WTC11 (cell line): ENCODE data around the gene VPS18. TPM values are rescaled to one million over a fixed set of nuclear protein-coding genes. Genes with fewer than 3 reads are reported as not detected.
A peak's percentile ranks its signal among the peaks of the same experiment; 100 is the strongest.

Experiments
- ATF1 ChIP-seq: sonication (generic); formaldehyde crosslinking; IDR thresholded peaks from 2 replicates; pipeline ENCODE4 v1.8.1; 2023; ENCODE audit warnings: mild to moderate bottlenecking, moderate library complexity, missing genetic modification reagents
- FOXP1 ChIP-seq: sonication (generic); formaldehyde crosslinking; IDR thresholded peaks from 2 replicates; pipeline ENCODE4 v1.8.0; 2022; ENCODE audit warnings: missing genetic modification reagents, mild to moderate bottlenecking, moderate library complexity, borderline replicate concordance
- GABPB1 ChIP-seq: sonication (generic); formaldehyde crosslinking; IDR thresholded peaks from 2 replicates; pipeline ENCODE4 v1.8.1; 2023; ENCODE audit warnings: mild to moderate bottlenecking, missing genetic modification reagents
- JAZF1 ChIP-seq: fragments of 250-450 bp; sonication (Bioruptor Pico); IDR thresholded peaks from 2 replicates; pipeline ENCODE4 v1.9.0; 2021; ENCODE audit warnings: moderate library complexity, mild to moderate bottlenecking, inconsistent platforms
- NFATC4 ChIP-seq: fragments of 250-450 bp; sonication (Bioruptor Pico); IDR thresholded peaks from 2 replicates; pipeline ENCODE4 v1.9.0; 2021; ENCODE audit warnings: mild to moderate bottlenecking
- NFE2L1 ChIP-seq: sonication (generic); formaldehyde crosslinking; IDR thresholded peaks from 2 replicates; pipeline ENCODE4 v1.8.1; 2023; ENCODE audit warnings: missing genetic modification reagents
- NR1H2 ChIP-seq: sonication (generic); formaldehyde crosslinking; IDR thresholded peaks from 2 replicates; pipeline ENCODE4 v1.9.0; 2021; ENCODE audit warnings: mild to moderate bottlenecking, moderate library complexity, missing genetic modification reagents
- NR3C1 ChIP-seq: sonication (generic); formaldehyde crosslinking; conservative IDR thresholded peaks from 2 replicates; pipeline ENCODE4 v1.8.1; 2023; ENCODE audit warnings: low read depth, mild to moderate bottlenecking, missing genetic modification reagents
- RORB ChIP-seq: fragments of 250-450 bp; sonication (Bioruptor Pico); IDR thresholded peaks from 2 replicates; pipeline ENCODE4 v1.9.0; 2021; ENCODE audit warnings: mild to moderate bottlenecking
- SOX15 ChIP-seq: fragments of 250-450 bp; sonication (Bioruptor Pico); IDR thresholded peaks from 2 replicates; pipeline ENCODE4 v1.9.0; 2021; ENCODE audit warnings: mild to moderate bottlenecking
- SP1 ChIP-seq: sonication (generic); formaldehyde crosslinking; conservative IDR thresholded peaks from 2 replicates; pipeline ENCODE4 v1.8.1; 2022; ENCODE audit warnings: missing genetic modification reagents
- TCF7 ChIP-seq: sonication (generic); formaldehyde crosslinking; IDR thresholded peaks from 2 replicates; pipeline ENCODE4 v1.8.0; 2022; ENCODE audit warnings: mild to moderate bottlenecking, low read depth, missing genetic modification reagents, moderate library complexity
- TEAD4 ChIP-seq: sonication (generic); formaldehyde crosslinking; IDR thresholded peaks from 2 replicates; pipeline ENCODE4 v1.8.0; 2022; ENCODE audit warnings: mild to moderate bottlenecking, missing genetic modification reagents
- ZNF232 ChIP-seq: sonication (generic); formaldehyde crosslinking; IDR thresholded peaks from 2 replicates; pipeline ENCODE4 v1.8.0; 2022; ENCODE audit warnings: mild to moderate bottlenecking, missing genetic modification reagents
- ZNF423 ChIP-seq: fragments of 250-450 bp; sonication (Bioruptor Pico); IDR thresholded peaks from 2 replicates; pipeline ENCODE4 v2.1.2; 2022; ENCODE audit warnings: mild to moderate bottlenecking, moderate library complexity
- total RNA-seq: library from RNA; stranded (reverse); gene quantifications from 3 replicates; pipeline ENCODE4 v1.2.3, GENCODE V29; 2021
- TF ChIP-seq, protein P1 (sequence below): sonication (generic); formaldehyde crosslinking; IDR thresholded peaks from 2 replicates; pipeline ENCODE4 v1.8.0; 2022; ENCODE audit warnings: mild to moderate bottlenecking, missing genetic modification reagents
- TF ChIP-seq, protein P2 (sequence below): sonication (generic); formaldehyde crosslinking; IDR thresholded peaks from 2 replicates; pipeline ENCODE4 v1.8.1; 2022; ENCODE audit warnings: low read depth, missing genetic modification reagents, borderline replicate concordance
- TF ChIP-seq, protein P3 (sequence below): sonication (generic); formaldehyde crosslinking; IDR thresholded peaks from 2 replicates; pipeline ENCODE4 v1.8.0; 2022; ENCODE audit warnings: mild to moderate bottlenecking, missing genetic modification reagents
- TF ChIP-seq, protein P4 (sequence below): sonication (generic); formaldehyde crosslinking; IDR thresholded peaks from 2 replicates; pipeline ENCODE4 v1.8.1; 2022; ENCODE audit warnings: missing genetic modification reagents, borderline replicate concordance
- TF ChIP-seq, protein P5 (sequence below): sonication (generic); formaldehyde crosslinking; IDR thresholded peaks from 2 replicates; pipeline ENCODE4 v1.8.1; 2023; ENCODE audit warnings: mild to moderate bottlenecking, missing genetic modification reagents, moderate library complexity
- TF ChIP-seq, protein P6 (sequence below): sonication (generic); formaldehyde crosslinking; IDR thresholded peaks from 2 replicates; pipeline ENCODE4 v1.8.0; 2022; ENCODE audit warnings: mild to moderate bottlenecking, missing genetic modification reagents
- TF ChIP-seq, protein P7 (sequence below): sonication (generic); formaldehyde crosslinking; IDR thresholded peaks from 2 replicates; pipeline ENCODE4 v1.8.0; 2022; ENCODE audit warnings: mild to moderate bottlenecking, missing genetic modification reagents
- TF ChIP-seq, protein P8 (sequence below): sonication (generic); formaldehyde crosslinking; IDR thresholded peaks from 2 replicates; pipeline ENCODE4 v1.8.0; 2023; ENCODE audit warnings: mild to moderate bottlenecking, missing genetic modification reagents
- TF ChIP-seq, protein P9 (sequence below): sonication (generic); formaldehyde crosslinking; IDR thresholded peaks from 2 replicates; pipeline ENCODE4 v1.8.0; 2022; ENCODE audit warnings: missing genetic modification reagents

The VPS18 gene
- total RNA-seq, 1 experiment from 2014 or later, result 27.3 TPM

DNA sequence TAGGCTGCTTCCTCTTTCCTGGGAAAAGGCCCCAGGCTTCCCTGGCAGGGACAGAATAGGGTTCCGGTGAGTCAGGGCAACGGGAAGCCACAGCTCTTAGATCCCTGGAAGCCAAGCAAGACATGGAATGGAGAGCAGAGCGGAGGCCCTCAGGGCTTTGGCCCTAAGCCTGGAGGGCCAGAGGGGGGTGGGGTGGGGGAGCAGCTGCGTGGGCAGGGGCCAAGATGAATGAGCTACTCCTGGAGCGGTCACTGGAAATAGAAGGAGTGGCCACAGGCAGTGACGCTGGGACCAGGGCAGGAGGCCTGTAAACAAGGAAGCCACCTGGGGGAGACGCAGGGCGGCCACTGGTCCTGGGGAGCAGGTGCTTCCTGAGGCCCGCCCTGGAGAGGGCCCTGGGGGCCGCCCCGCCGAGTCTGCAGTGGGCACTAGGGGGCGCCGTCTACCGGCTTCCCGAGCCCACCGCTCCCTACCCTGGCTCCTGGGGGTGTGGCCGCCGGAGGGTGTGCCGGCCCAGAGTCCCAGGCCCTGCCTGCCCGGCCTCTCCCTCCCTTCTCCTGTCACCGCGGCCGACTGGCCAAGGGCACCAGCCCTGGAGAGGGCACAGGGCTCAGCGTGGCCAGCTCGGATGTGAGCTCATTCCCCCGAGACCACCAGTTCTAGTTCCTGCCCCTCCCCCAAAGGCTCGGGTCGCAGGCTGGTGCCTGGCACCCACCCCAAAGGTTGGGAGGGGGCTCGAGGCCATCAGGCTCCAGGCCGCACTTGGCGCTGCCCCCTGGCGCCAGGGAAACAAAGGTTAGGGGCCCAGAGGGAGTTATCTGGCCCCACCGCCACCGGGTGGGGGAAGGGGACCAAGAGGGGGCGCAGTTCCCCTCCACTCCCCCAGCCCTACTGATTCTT is 12.1 kb downstream of the VPS18 start (continued):
- TF ChIP-seq, protein P1, sequence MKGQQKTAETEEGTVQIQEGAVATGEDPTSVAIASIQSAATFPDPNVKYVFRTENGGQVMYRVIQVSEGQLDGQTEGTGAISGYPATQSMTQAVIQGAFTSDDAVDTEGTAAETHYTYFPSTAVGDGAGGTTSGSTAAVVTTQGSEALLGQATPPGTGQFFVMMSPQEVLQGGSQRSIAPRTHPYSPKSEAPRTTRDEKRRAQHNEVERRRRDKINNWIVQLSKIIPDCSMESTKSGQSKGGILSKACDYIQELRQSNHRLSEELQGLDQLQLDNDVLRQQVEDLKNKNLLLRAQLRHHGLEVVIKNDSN (CRISPR knock-in tag), result no peak
- TF ChIP-seq, protein P2, sequence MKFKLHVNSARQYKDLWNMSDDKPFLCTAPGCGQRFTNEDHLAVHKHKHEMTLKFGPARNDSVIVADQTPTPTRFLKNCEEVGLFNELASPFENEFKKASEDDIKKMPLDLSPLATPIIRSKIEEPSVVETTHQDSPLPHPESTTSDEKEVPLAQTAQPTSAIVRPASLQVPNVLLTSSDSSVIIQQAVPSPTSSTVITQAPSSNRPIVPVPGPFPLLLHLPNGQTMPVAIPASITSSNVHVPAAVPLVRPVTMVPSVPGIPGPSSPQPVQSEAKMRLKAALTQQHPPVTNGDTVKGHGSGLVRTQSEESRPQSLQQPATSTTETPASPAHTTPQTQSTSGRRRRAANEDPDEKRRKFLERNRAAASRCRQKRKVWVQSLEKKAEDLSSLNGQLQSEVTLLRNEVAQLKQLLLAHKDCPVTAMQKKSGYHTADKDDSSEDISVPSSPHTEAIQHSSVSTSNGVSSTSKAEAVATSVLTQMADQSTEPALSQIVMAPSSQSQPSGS (CRISPR knock-in tag), result no peak
- TF ChIP-seq SP1 (peak; percentile 69), JAZF1 (no peak), NR3C1 (CRISPR knock-in tag) (no peak), TEAD4 (CRISPR knock-in tag) (no peak), FOXP1 (CRISPR knock-in tag) (peak; percentile 62), ATF1 (CRISPR knock-in tag) (no peak), ZNF423 (CRISPR knock-in tag) (peak; percentile 88), NFATC4 (CRISPR knock-in tag) (no peak), ZNF232 (CRISPR knock-in tag) (no peak), RORB (CRISPR knock-in tag) (no peak), NR1H2 (no peak), SOX15 (CRISPR knock-in tag) (no peak), NFE2L1 (no peak), GABPB1 (CRISPR knock-in tag) (no peak), TCF7 (CRISPR knock-in tag) (no peak)
- TF ChIP-seq, protein P3, sequence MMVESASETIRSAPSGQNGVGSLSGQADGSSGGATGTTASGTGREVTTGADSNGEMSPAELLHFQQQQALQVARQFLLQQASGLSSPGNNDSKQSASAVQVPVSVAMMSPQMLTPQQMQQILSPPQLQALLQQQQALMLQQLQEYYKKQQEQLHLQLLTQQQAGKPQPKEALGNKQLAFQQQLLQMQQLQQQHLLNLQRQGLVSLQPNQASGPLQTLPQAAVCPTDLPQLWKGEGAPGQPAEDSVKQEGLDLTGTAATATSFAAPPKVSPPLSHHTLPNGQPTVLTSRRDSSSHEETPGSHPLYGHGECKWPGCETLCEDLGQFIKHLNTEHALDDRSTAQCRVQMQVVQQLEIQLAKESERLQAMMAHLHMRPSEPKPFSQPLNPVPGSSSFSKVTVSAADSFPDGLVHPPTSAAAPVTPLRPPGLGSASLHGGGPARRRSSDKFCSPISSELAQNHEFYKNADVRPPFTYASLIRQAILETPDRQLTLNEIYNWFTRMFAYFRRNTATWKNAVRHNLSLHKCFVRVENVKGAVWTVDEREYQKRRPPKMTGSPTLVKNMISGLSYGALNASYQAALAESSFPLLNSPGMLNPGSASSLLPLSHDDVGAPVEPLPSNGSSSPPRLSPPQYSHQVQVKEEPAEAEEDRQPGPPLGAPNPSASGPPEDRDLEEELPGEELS (CRISPR knock-in tag), result no peak
- TF ChIP-seq, protein P4, sequence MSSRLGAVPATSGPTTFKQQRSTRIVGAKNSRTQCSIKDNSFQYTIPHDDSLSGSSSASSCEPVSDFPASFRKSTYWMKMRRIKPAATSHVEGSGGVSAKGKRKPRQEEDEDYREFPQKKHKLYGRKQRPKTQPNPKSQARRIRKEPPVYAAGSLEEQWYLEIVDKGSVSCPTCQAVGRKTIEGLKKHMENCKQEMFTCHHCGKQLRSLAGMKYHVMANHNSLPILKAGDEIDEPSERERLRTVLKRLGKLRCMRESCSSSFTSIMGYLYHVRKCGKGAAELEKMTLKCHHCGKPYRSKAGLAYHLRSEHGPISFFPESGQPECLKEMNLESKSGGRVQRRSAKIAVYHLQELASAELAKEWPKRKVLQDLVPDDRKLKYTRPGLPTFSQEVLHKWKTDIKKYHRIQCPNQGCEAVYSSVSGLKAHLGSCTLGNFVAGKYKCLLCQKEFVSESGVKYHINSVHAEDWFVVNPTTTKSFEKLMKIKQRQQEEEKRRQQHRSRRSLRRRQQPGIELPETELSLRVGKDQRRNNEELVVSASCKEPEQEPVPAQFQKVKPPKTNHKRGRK (CRISPR knock-in tag), result no peak
- TF ChIP-seq, protein P5, sequence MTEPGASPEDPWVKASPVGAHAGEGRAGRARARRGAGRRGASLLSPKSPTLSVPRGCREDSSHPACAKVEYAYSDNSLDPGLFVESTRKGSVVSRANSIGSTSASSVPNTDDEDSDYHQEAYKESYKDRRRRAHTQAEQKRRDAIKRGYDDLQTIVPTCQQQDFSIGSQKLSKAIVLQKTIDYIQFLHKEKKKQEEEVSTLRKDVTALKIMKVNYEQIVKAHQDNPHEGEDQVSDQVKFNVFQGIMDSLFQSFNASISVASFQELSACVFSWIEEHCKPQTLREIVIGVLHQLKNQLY (CRISPR knock-in tag), result no peak
- TF ChIP-seq, protein P6, sequence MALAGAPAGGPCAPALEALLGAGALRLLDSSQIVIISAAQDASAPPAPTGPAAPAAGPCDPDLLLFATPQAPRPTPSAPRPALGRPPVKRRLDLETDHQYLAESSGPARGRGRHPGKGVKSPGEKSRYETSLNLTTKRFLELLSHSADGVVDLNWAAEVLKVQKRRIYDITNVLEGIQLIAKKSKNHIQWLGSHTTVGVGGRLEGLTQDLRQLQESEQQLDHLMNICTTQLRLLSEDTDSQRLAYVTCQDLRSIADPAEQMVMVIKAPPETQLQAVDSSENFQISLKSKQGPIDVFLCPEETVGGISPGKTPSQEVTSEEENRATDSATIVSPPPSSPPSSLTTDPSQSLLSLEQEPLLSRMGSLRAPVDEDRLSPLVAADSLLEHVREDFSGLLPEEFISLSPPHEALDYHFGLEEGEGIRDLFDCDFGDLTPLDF, result no peak
- TF ChIP-seq, protein P7, sequence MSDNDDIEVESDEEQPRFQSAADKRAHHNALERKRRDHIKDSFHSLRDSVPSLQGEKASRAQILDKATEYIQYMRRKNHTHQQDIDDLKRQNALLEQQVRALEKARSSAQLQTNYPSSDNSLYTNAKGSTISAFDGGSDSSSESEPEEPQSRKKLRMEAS, result peak; percentile 51; the same call in 1 of the 2 replicates
- TF ChIP-seq, protein P8, sequence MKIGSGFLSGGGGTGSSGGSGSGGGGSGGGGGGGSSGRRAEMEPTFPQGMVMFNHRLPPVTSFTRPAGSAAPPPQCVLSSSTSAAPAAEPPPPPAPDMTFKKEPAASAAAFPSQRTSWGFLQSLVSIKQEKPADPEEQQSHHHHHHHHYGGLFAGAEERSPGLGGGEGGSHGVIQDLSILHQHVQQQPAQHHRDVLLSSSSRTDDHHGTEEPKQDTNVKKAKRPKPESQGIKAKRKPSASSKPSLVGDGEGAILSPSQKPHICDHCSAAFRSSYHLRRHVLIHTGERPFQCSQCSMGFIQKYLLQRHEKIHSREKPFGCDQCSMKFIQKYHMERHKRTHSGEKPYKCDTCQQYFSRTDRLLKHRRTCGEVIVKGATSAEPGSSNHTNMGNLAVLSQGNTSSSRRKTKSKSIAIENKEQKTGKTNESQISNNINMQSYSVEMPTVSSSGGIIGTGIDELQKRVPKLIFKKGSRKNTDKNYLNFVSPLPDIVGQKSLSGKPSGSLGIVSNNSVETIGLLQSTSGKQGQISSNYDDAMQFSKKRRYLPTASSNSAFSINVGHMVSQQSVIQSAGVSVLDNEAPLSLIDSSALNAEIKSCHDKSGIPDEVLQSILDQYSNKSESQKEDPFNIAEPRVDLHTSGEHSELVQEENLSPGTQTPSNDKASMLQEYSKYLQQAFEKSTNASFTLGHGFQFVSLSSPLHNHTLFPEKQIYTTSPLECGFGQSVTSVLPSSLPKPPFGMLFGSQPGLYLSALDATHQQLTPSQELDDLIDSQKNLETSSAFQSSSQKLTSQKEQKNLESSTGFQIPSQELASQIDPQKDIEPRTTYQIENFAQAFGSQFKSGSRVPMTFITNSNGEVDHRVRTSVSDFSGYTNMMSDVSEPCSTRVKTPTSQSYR (CRISPR knock-in tag), result peak; percentile 78; the same call in 1 of the 2 replicates
- TF ChIP-seq, protein P9, sequence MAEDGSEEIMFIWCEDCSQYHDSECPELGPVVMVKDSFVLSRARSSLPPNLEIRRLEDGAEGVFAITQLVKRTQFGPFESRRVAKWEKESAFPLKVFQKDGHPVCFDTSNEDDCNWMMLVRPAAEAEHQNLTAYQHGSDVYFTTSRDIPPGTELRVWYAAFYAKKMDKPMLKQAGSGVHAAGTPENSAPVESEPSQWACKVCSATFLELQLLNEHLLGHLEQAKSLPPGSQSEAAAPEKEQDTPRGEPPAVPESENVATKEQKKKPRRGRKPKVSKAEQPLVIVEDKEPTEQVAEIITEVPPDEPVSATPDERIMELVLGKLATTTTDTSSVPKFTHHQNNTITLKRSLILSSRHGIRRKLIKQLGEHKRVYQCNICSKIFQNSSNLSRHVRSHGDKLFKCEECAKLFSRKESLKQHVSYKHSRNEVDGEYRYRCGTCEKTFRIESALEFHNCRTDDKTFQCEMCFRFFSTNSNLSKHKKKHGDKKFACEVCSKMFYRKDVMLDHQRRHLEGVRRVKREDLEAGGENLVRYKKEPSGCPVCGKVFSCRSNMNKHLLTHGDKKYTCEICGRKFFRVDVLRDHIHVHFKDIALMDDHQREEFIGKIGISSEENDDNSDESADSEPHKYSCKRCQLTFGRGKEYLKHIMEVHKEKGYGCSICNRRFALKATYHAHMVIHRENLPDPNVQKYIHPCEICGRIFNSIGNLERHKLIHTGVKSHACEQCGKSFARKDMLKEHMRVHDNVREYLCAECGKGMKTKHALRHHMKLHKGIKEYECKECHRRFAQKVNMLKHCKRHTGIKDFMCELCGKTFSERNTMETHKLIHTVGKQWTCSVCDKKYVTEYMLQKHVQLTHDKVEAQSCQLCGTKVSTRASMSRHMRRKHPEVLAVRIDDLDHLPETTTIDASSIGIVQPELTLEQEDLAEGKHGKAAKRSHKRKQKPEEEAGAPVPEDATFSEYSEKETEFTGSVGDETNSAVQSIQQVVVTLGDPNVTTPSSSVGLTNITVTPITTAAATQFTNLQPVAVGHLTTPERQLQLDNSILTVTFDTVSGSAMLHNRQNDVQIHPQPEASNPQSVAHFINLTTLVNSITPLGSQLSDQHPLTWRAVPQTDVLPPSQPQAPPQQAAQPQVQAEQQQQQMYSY (CRISPR knock-in tag), result no peak
